KMS-11 (cell line): ENCODE data around the gene NSF.

Source experiments
- H2AFZ ChIP-seq: fragments of 200-600 bp; sonication (generic); 2 replicates; pipeline ENCODE4 v1.6.1; 2016; ENCODE audit warnings: antibody characterized with exemption, mixed run types, low read depth
- H3K27ac ChIP-seq: fragments of 200-600 bp; sonication (generic); 2 replicates; pipeline ENCODE4 v1.6.1; 2016; ENCODE audit warnings: mild to moderate bottlenecking, mixed run types
- H3K27me3 ChIP-seq: fragments of 200-600 bp; sonication (generic); 2 replicates; pipeline ENCODE4 v1.6.1; 2017; ENCODE audit warnings: mild to moderate bottlenecking, low read depth, mixed run types, moderate library complexity; ENCODE audit not compliant: insufficient read depth
- H3K36me3 ChIP-seq: fragments of 200-600 bp; sonication (generic); 2 replicates; pipeline ENCODE4 v1.6.1; 2017; ENCODE audit warnings: mild to moderate bottlenecking, mixed run types; ENCODE audit not compliant: insufficient read depth
- H3K4me1 ChIP-seq: fragments of 200-600 bp; sonication (generic); 2 replicates; pipeline ENCODE4 v1.6.1; 2016; ENCODE audit warnings: mild to moderate bottlenecking, low read depth, mixed run types; ENCODE audit not compliant: poor library complexity, severe bottlenecking
- H3K4me2 ChIP-seq: fragments of 200-600 bp; sonication (generic); 2 replicates; pipeline ENCODE4 v1.7.0; 2016; ENCODE audit warnings: mild to moderate bottlenecking, mixed run types
- H3K4me3 ChIP-seq: fragments of 200-600 bp; sonication (generic); IDR thresholded peaks from 2 replicates; pipeline ENCODE4 v1.6.1; 2017; ENCODE audit warnings: low read depth, low read length, mixed read lengths; ENCODE audit not compliant: insufficient read depth
- H3K79me2 ChIP-seq: fragments of 200-600 bp; sonication (generic); 2 replicates; pipeline ENCODE4 v1.6.1; 2016; ENCODE audit warnings: low read depth, mixed run types; ENCODE audit not compliant: insufficient read depth
- H3K9ac ChIP-seq: fragments of 200-600 bp; sonication (generic); 2 replicates; pipeline ENCODE4 v1.6.1; 2016; ENCODE audit warnings: mild to moderate bottlenecking, mixed run types
- H4K20me1 ChIP-seq: fragments of 200-600 bp; sonication (generic); 2 replicates; pipeline ENCODE4 v1.6.1; 2016; ENCODE audit warnings: mild to moderate bottlenecking, mixed run types; ENCODE audit not compliant: insufficient read depth
- CTCF ChIP-seq: fragments of 200-600 bp; sonication (generic); conservative IDR thresholded peaks from 2 replicates; pipeline ENCODE4 v1.6.1; 2017; ENCODE audit warnings: low read depth, mild to moderate bottlenecking, antibody characterized with exemption, low read length, moderate library complexity, mixed read lengths

Gene NSF

DNA sequence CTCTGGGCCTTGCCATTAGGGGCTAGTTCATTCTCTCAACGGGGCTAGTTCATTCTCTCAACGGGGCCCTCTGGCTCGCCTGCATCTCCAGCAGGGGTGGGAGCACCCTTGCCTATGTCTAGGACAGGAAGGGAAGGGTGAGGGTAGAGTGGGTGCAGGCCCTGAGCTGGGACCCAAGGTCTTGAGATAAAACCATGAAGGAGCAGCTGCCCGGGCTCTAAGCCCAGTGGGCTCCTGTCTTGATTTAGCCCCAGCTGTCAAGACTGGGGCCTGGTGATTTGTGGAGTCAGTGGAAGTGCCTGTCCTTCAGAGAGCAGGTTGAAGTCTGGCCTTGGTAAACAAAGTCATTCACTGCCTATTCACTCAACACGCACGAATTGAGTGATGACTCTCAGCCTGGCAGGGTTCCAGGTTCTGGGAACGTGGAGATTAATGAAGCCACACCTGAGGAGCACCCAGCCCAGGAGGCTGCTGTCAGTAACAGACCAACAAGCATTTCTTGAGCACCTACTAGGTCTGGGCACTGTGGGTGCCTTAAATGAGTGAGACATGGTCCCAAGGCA lies 192.6 kb downstream of the NSF start:
- Histone ChIP-seq H4K20me1 (no peaks in the 10 kb centered on the region), H2AFZ (no peak overlapping the region), H3K27me3 (no peaks in the 10 kb centered on the region; the same call in 1 of the 2 replicates), H3K27ac (no peak overlapping the region), H3K79me2 (no peaks in the 10 kb centered on the region), H3K36me3 (no peaks in the 10 kb centered on the region), H3K4me3 (no peak overlapping the region), H3K4me1 (no peaks in the 10 kb centered on the region), H3K9ac (no peak overlapping the region), H3K4me2 (no peak overlapping the region)
- TF ChIP-seq CTCF = no peak

DNA sequence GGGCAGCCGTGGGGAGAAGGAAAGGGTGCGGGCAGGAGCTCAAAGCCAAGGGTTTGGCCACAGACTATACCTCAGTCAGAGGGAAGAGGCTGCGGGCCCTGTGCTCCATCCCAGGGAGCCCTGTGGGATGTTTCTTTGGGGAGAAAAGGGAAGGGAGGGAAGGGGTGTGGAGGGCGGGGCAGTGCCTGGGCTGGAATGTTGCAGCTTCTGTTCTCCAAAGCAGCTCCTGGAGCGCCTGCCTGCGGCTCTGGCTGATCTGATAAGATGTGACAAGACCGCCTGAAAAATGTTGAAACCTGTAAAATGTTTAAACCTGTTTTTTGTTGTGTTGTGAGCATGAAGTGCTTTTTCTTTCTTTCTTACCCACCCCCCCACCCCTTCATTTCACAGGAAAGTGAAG lies 195.2 kb downstream of the NSF start:
- no peak for TF ChIP-seq CTCF
- no peak overlapping the region for H3K4me2 ChIP-seq
- H3K27ac ChIP-seq = no peak overlapping the region
- no peak overlapping the region for H3K4me3 ChIP-seq
- no peaks in the 10 kb centered on the region for H3K27me3 ChIP-seq
- H2AFZ ChIP-seq = no peak overlapping the region
- no peaks in the 10 kb centered on the region for H3K4me1 ChIP-seq
- H3K79me2 ChIP-seq = no peaks in the 10 kb centered on the region
- H3K9ac ChIP-seq = no peak overlapping the region
- H4K20me1 ChIP-seq = no peaks in the 10 kb centered on the region
- no peaks in the 10 kb centered on the region for H3K36me3 ChIP-seq

DNA sequence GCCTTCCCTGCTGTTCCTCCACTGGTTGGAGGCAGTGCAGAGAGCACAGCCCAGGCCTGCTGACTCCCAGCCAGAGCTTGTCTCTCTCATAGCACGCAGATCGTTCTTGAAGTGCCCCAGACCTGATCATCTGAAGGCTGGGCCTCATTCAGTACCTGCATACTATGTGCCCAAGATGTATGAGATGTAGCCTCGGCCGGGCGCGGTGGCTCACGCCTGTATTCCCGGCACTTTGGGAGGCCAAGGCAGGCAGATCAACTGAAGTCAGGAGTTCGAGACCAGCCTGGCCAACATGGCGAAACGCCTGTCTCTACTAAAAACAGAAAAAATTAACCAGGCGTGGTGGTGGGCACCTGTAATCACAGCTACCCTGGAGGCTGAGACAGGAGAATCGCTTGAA lies 197.0 kb downstream of the NSF start:
- Histone ChIP-seq H3K79me2 (no peaks in the 10 kb centered on the region), H3K36me3 (no peaks in the 10 kb centered on the region), H4K20me1 (no peaks in the 10 kb centered on the region), H3K27me3 (no peaks in the 10 kb centered on the region), H3K9ac (no peak overlapping the region), H3K27ac (no peak overlapping the region), H2AFZ (no peak overlapping the region), H3K4me1 (no peaks in the 10 kb centered on the region), H3K4me2 (no peak overlapping the region), H3K4me3 (no peak overlapping the region)
- TF ChIP-seq CTCF = no peak

DNA sequence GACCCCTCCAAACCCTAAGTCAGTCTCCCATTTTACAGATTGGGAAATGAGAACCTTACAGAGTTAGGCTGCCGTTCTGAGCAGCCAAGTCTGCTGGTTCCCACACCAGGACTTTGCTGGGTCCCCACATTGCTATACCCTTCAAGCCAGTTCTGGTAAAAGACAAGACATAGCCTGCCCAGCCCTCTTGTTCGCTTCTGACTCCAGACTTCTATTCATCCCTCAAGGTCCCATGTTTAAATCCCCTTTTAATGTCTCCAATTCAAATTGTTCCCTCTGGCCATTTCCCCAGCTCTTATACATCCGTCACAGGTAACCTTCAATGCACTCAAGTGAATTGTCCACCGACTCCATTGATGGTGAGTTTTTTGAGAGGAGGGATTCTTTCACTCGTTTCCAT lies 197.8 kb downstream of the NSF start:
- TF ChIP-seq CTCF = no peak

More for the DNA sequence above, 197.8 kb downstream of the NSF start:
- H3K36me3 ChIP-seq = no peaks in the 10 kb centered on the region
- no peaks in the 10 kb centered on the region for H3K27me3 ChIP-seq
- no peaks in the 10 kb centered on the region for H3K4me1 ChIP-seq
- no peaks in the 10 kb centered on the region for H3K79me2 ChIP-seq
- H3K4me2 ChIP-seq = no peak overlapping the region
- H2AFZ ChIP-seq = no peak overlapping the region
- no peaks in the 10 kb centered on the region for H4K20me1 ChIP-seq
- no peak overlapping the region for H3K9ac ChIP-seq
- no peak overlapping the region for H3K27ac ChIP-seq
- H3K4me3 ChIP-seq = no peak overlapping the region
